HepG2 (cell line): ENCODE measurements around the gene IP6K3. TPM values are rescaled to one million over a fixed set of nuclear protein-coding genes. Genes with fewer than 3 reads are reported as not detected.

Experiments used
- ATAC-seq: fragments of 200-7000 bp; cut with Tn5 transposase; 3 replicates; pipeline ENCODE4 v1.9.1; 2020; ENCODE audit warnings: mild to moderate bottlenecking, moderate library complexity
- BruUV-seq: library from RNA; stranded (reverse); fragments of 400-500 nt; replicated peaks from 2 replicates; lab custom pipeline; 2021; lab: Mats Ljungman, UMichigan
- CTCF ChIA-PET: fragments of 300-600 bp; formaldehyde crosslinking; extraction: SDS; loops from one replicate; lab custom pipeline; 2021; ENCODE audit warnings: low total read pairs, inconsistent platforms, low intra/inter-chr PET ratio; lab: Yijun Ruan, JAX
- POLR2A ChIA-PET: fragments of 350-600 bp; sonication (Branson Sonifier 250); formaldehyde crosslinking; loops from one replicate; lab custom pipeline; 2020; ENCODE audit warnings: antibody characterized with exemption, inconsistent platforms; lab: Yijun Ruan, JAX
- DNase-seq: peaks from one replicate; pipeline ENCODE4 v3.0.0-alpha.2; 2015; ENCODE audit warnings: low spot score
- FAIRE-seq: peaks from 3 replicates; lab custom pipeline; 2011; peaks lifted over from hg19 to GRCh38; lab: Jason Lieb, UNC
- H2AFZ ChIP-seq: one replicate; pipeline ENCODE4 v1.6.1; 2011; ENCODE audit warnings: low read length, inconsistent platforms
- H3K27ac ChIP-seq: fragments of 300-600 bp; 3 replicates; pipeline ENCODE4 v1.8.0; 2011; ENCODE audit warnings: mixed run types, mild to moderate bottlenecking, mixed read lengths, low read length, inconsistent platforms; ENCODE audit not compliant: insufficient read depth; ENCODE audit errors: extremely low read length
- H3K27me3 ChIP-seq, 2 experiments: fragments of 200-600 bp in 1 of 2; 2 replicates in 1 of 2; 3 replicates in 1 of 2; pipeline versions ENCODE4 v1.6.0 to v1.8.0; 2011; ENCODE audit warnings: low read length in 2 of 2, mild to moderate bottlenecking in 2 of 2, moderate library complexity in 2 of 2, inconsistent platforms in 1 of 2; ENCODE audit not compliant: insufficient read depth in 2 of 2, control insufficient read depth in 1 of 2
- H3K36me3 ChIP-seq, 2 experiments: fragments of 200-600 bp in 1 of 2; replicated peaks in 1 of 2; 2 replicates in 1 of 2; 3 replicates in 1 of 2; pipeline versions ENCODE4 v1.5.1 to v1.8.0; 2011; ENCODE audit warnings: low read length in 2 of 2, inconsistent platforms in 1 of 2; ENCODE audit not compliant: insufficient read depth in 2 of 2, control insufficient read depth in 1 of 2
- H3K4me1 ChIP-seq: 2 replicates; pipeline ENCODE4 v1.5.1; 2012; ENCODE audit warnings: low read length, inconsistent platforms; ENCODE audit not compliant: insufficient read depth
- H3K4me2 ChIP-seq: 2 replicates; pipeline ENCODE4 v1.6.0; 2011; ENCODE audit warnings: low read depth, low read length, inconsistent platforms
- H3K4me3 ChIP-seq, 3 experiments: fragments of 200-600 bp in 1 of 3; sonication (generic), shearing (Covaris generic) in 1 of 3; replicated peaks in 1 of 3; 2 replicates each; pipeline ENCODE4 v1.5.1; 2011 to 2016; ENCODE audit warnings: low read length in 3 of 3, inconsistent platforms in 2 of 3, low read depth in 2 of 3, mild to moderate bottlenecking in 2 of 3, control low read depth in 1 of 3, mixed read lengths in 1 of 3; ENCODE audit not compliant: insufficient read depth in 1 of 3
- H3K79me2 ChIP-seq: one replicate; pipeline ENCODE4 v1.6.1; 2011; ENCODE audit warnings: low read length, inconsistent platforms; ENCODE audit not compliant: insufficient read depth
- H3K9ac ChIP-seq: 2 replicates; pipeline ENCODE4 v1.6.0; 2011; ENCODE audit warnings: mild to moderate bottlenecking, low read depth, low read length, inconsistent platforms; ENCODE audit not compliant: insufficient read depth
- H3K9me3 ChIP-seq: 2 replicates; pipeline ENCODE4 v1.5.1; 2012; ENCODE audit warnings: mild to moderate bottlenecking, low read length
- H4K20me1 ChIP-seq: 2 replicates; pipeline ENCODE4 v1.6.0; 2011; ENCODE audit warnings: inconsistent platforms, mild to moderate bottlenecking, low read length, moderate library complexity; ENCODE audit not compliant: insufficient read depth
- ARNT ChIP-seq: fragments of 450-650 bp; IDR thresholded peaks from 2 replicates; pipeline ENCODE4 v1.6.1; 2017
- DMAP1 ChIP-seq: IDR thresholded peaks from 2 replicates; pipeline ENCODE4 v1.6.1; 2016
- HDAC6 ChIP-seq: fragments of 200-600 bp; sonication (generic); IDR thresholded peaks from 2 replicates; pipeline ENCODE4 v1.7.0; 2017; ENCODE audit warnings: mild to moderate bottlenecking, antibody characterized with exemption, low read length, low read depth
- NR3C1 ChIP-seq: sonication (generic); formaldehyde crosslinking; IDR thresholded peaks from 2 replicates; pipeline ENCODE4 v1.4.0; 2020; ENCODE audit warnings: missing genetic modification reagents
- NRL ChIP-seq: sonication (generic); formaldehyde crosslinking; IDR thresholded peaks from 2 replicates; pipeline ENCODE4 v1.5.0; 2020; ENCODE audit warnings: missing genetic modification reagents, mild to moderate bottlenecking, moderate library complexity, borderline replicate concordance
- RBM39 ChIP-seq: fragments of 200-400 bp; formaldehyde crosslinking; IDR thresholded peaks from one replicate; pipeline ENCODE4 v1.6.1; 2018; ENCODE audit warnings: antibody characterized with exemption, mild to moderate bottlenecking, low read depth, low read length; ENCODE audit not compliant: poor library complexity, severe bottlenecking
- ZFP37 ChIP-seq: sonication (generic); formaldehyde crosslinking; IDR thresholded peaks from 2 replicates; pipeline ENCODE4 v1.4.0; 2020; ENCODE audit warnings: missing genetic modification reagents, borderline replicate concordance
- ZNF235 ChIP-seq: sonication (generic); formaldehyde crosslinking; IDR thresholded peaks from 2 replicates; pipeline ENCODE4 v1.8.1; 2023; ENCODE audit warnings: mild to moderate bottlenecking, missing genetic modification reagents, borderline replicate concordance
- ZNF546 ChIP-seq: sonication (generic); formaldehyde crosslinking; conservative IDR thresholded peaks from 2 replicates; pipeline ENCODE4 v1.8.1; 2023; ENCODE audit warnings: mild to moderate bottlenecking, missing genetic modification reagents
- ZNF556 ChIP-seq: sonication (generic); formaldehyde crosslinking; IDR thresholded peaks from 2 replicates; pipeline ENCODE4 v1.4.0; 2020; ENCODE audit warnings: mild to moderate bottlenecking, missing genetic modification reagents, borderline replicate concordance
- ZNF615 ChIP-seq: sonication (generic); formaldehyde crosslinking; IDR thresholded peaks from 2 replicates; pipeline ENCODE4 v1.5.0; 2020; ENCODE audit warnings: mild to moderate bottlenecking, missing genetic modification reagents, borderline replicate concordance
- ZNF616 ChIP-seq: sonication (generic); formaldehyde crosslinking; IDR thresholded peaks from 2 replicates; pipeline ENCODE4 v1.5.0; 2020; ENCODE audit warnings: low read depth, mild to moderate bottlenecking, missing genetic modification reagents
- WGBS: methylation state at CpG from one replicate; pipeline ENCODE4 v1.1.6; 2017; ENCODE audit warnings: low lambda C conversion rate; 5-methylcytosine and 5-hydroxymethylcytosine counted together
- in situ Hi-C: cut with HindIII; loops from 2 replicates; pipeline ENCODE4 v1.10.0; 2017; ENCODE audit warnings: low pct_unique_long_range_greater_than_20kb; ENCODE audit not compliant: extremely low pct_ligation_motif_present
- intact Hi-C: fragments of 100-400 bp; cut with micrococcal nuclease; formaldehyde crosslinking; loops from one replicate; pipeline ENCODE4 v1.10.0; 2022; ENCODE audit not compliant: unreplicated experiment
- polyA plus RNA-seq, 8 experiments: library from polyadenylated mRNA; depleted of rRNA in 3 of 8; stranded (reverse) in 7 of 8; unstranded in 1 of 8; fragments of >200 nt; fragmentation: Illumina TruSeq in 4 of 8; extraction: Trizol in 4 of 8; gene quantifications; 2 replicates each; pipeline versions ENCODE4 v1.2.1 to v1.2.3, GENCODE V29; 2011 to 2016; ENCODE audit warnings: low read depth in 4 of 8, missing spikeins in 1 of 8, mixed read lengths in 1 of 8; ENCODE audit not compliant: insufficient read depth in 1 of 8
- total RNA-seq, 5 experiments: library from RNA; depleted of rRNA; stranded (reverse); fragments of >200 nt; fragmentation: Illumina TruSeq; extraction: Trizol; gene quantifications; 2 replicates each; pipeline ENCODE4 v1.2.3, GENCODE V29; 2016; ENCODE audit warnings: low read depth in 1 of 5
- TF ChIP-seq, protein P1 (sequence below): sonication (generic); formaldehyde crosslinking; IDR thresholded peaks from 2 replicates; pipeline ENCODE4 v1.5.0; 2020; ENCODE audit warnings: mild to moderate bottlenecking, missing genetic modification reagents, borderline replicate concordance
- TF ChIP-seq, protein P2 (sequence below): sonication (generic); formaldehyde crosslinking; IDR thresholded peaks from 2 replicates; pipeline ENCODE4; 2020; ENCODE audit warnings: missing genetic modification reagents, mild to moderate bottlenecking, borderline replicate concordance
- TF ChIP-seq, protein P3 (sequence below): sonication (generic); formaldehyde crosslinking; IDR thresholded peaks from 2 replicates; pipeline ENCODE4 v1.5.0; 2020; ENCODE audit warnings: missing genetic modification reagents, mild to moderate bottlenecking, borderline replicate concordance

The IP6K3 gene
- total and polyA plus RNA-seq, 2 of the 13 experiments (the other 11 are each of a cell fraction or from before 2014, with no cell fraction given): 0.11 to 0.18 TPM

DNA sequence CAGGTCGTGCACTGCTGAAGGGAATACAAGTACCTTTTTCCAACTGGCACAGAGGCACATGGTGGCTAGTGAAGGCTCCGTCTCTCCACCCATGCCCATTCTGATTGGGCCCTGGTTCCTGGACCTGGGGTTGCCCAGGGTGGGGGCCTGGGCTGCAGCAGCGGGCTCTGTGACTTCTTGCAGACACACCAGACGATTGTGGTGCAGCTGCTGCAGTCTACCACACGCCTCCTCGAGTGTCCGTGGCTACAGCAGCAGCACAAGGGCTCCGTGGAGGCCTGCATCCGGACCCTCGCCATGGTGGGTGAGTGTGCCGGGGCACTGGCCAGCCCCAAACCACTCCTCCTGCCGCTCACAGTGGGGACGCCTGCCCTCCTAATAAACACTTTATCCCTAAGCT lies 64.4 kb downstream of the IP6K3 start:
- H3K79me2 ChIP-seq: no peaks in the 10 kb centered on the region
- no peak overlapping the region for H3K27ac ChIP-seq
- no TSS peak for BruUV-seq
- no peaks in the 10 kb centered on the region for H3K27me3 ChIP-seq
- no peaks in the 10 kb centered on the region; the same call in 1 of the 2 replicates for H4K20me1 ChIP-seq
- WGBS: 93% methylated on average over 9 of the region's 13 CpGs
- DNase-seq (no peak), ATAC-seq (no peak), FAIRE-seq (no peak)
- no peak overlapping the region for H2AFZ ChIP-seq
- no peak overlapping the region for H3K4me3 ChIP-seq
- H3K4me1 ChIP-seq: no peaks in the 10 kb centered on the region
- no peak overlapping the region for H3K4me2 ChIP-seq
- intact Hi-C loops (no loop called here), in situ Hi-C loops (no loop called here)
- peaks cover 7 to 28% of the 10 kb centered on the region in 2 experiments; a peak in 3 of 5 replicates for H3K36me3 ChIP-seq
- no peak overlapping the region for H3K9ac ChIP-seq
- ChIA-PET CTCF (no interaction called here), POLR2A (no interaction called here)
- H3K9me3 ChIP-seq: no peaks in the 10 kb centered on the region
- TF ChIP-seq ZFP37 (CRISPR knock-in tag) (no peak), ZNF616 (CRISPR knock-in tag) (no peak), ZNF556 (CRISPR knock-in tag) (no peak), HDAC6 (no peak), ARNT (no peak), NR3C1 (CRISPR knock-in tag) (no peak), ZNF546 (CRISPR knock-in tag) (no peak), DMAP1 (CRISPR knock-in tag) (no peak), ZNF615 (CRISPR knock-in tag) (no peak), NRL (CRISPR knock-in tag) (no peak), RBM39 (no peak), ZNF235 (CRISPR knock-in tag) (no peak)
- TF ChIP-seq, protein P1, sequence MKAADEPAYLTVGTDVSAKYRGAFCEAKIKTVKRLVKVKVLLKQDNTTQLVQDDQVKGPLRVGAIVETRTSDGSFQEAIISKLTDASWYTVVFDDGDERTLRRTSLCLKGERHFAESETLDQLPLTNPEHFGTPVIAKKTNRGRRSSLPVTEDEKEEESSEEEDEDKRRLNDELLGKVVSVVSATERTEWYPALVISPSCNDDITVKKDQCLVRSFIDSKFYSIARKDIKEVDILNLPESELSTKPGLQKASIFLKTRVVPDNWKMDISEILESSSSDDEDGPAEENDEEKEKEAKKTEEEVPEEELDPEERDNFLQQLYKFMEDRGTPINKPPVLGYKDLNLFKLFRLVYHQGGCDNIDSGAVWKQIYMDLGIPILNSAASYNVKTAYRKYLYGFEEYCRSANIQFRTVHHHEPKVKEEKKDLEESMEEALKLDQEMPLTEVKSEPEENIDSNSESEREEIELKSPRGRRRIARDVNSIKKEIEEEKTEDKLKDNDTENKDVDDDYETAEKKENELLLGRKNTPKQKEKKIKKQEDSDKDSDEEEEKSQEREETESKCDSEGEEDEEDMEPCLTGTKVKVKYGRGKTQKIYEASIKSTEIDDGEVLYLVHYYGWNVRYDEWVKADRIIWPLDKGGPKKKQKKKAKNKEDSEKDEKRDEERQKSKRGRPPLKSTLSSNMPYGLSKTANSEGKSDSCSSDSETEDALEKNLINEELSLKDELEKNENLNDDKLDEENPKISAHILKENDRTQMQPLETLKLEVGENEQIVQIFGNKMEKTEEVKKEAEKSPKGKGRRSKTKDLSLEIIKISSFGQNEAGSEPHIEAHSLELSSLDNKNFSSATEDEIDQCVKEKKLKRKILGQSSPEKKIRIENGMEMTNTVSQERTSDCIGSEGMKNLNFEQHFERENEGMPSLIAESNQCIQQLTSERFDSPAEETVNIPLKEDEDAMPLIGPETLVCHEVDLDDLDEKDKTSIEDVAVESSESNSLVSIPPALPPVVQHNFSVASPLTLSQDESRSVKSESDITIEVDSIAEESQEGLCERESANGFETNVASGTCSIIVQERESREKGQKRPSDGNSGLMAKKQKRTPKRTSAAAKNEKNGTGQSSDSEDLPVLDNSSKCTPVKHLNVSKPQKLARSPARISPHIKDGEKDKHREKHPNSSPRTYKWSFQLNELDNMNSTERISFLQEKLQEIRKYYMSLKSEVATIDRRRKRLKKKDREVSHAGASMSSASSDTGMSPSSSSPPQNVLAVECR (CRISPR knock-in tag): no peak
- TF ChIP-seq, protein P2, sequence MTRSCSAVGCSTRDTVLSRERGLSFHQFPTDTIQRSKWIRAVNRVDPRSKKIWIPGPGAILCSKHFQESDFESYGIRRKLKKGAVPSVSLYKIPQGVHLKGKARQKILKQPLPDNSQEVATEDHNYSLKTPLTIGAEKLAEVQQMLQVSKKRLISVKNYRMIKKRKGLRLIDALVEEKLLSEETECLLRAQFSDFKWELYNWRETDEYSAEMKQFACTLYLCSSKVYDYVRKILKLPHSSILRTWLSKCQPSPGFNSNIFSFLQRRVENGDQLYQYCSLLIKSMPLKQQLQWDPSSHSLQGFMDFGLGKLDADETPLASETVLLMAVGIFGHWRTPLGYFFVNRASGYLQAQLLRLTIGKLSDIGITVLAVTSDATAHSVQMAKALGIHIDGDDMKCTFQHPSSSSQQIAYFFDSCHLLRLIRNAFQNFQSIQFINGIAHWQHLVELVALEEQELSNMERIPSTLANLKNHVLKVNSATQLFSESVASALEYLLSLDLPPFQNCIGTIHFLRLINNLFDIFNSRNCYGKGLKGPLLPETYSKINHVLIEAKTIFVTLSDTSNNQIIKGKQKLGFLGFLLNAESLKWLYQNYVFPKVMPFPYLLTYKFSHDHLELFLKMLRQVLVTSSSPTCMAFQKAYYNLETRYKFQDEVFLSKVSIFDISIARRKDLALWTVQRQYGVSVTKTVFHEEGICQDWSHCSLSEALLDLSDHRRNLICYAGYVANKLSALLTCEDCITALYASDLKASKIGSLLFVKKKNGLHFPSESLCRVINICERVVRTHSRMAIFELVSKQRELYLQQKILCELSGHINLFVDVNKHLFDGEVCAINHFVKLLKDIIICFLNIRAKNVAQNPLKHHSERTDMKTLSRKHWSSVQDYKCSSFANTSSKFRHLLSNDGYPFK (CRISPR knock-in tag): no peak
- TF ChIP-seq, protein P3, sequence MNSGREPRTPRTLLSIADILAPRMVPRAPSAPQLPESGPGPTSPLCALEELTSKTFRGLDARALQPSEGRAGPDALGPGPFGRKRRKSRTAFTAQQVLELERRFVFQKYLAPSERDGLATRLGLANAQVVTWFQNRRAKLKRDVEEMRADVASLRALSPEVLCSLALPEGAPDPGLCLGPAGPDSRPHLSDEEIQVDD: no peak
